ENCODE data around the gene OR5AL1. TPM values are rescaled to one million over a fixed set of nuclear protein-coding genes. Genes with fewer than 3 reads are reported as not detected.

OR5AL1 gene
- not detected for total RNA-seq
- not detected for total RNA-seq (2013)

DNA sequence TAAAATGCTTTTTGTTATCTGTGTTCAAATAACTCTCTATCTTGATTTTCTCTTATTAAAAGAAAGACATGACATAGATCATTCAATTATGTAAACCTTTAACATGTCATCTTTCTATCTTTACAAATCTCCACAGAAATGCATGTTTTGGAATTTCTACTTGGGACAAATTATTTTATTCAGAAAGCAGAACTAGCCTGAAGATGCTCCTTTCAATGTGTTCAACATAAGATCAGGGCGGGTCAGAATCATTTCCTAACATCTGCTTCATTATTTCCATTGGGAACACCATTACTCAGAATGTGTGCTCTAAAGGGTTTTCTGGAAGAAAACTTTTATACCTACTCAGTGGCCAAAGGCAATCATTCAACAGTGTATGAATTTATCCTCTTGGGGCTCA lies at the start of gene OR5AL1:
Gene OR5AL1 (plus strand): TSS at position 301 of the 400 bp plus-strand sequence.
- H3K9me3 ChIP-seq (ENCODE audit: control insufficient read depth, insufficient read depth, low read length) = peaks cover 11% of the 10 kb centered on the region
- no peaks in the 10 kb centered on the region for H3K27me3 ChIP-seq (ENCODE audit: control insufficient read depth, insufficient read depth, low read length)
- H3K4me3 Mint-ChIP-seq = no peak within 1 kb of the TSS
- no peaks in the 10 kb centered on the region for H3K36me3 ChIP-seq (ENCODE audit: control insufficient read depth, insufficient read depth, low read length)
- H3K9me3 Mint-ChIP-seq = peaks cover 7 to 17% of the 10 kb centered on the region in 2 donors
- no peaks in the 10 kb centered on the region for H3K4me1 ChIP-seq (ENCODE audit: control insufficient read depth, insufficient read depth, low read length)
- no peak for DNase-seq
- 71% methylated on average over 1 of the region's 1 CpG for whole genome bisulfite sequencing (ENCODE audit: insufficient coverage)
- H3K27ac Mint-ChIP-seq = no peak within 1 kb of the TSS
- ATAC-seq = no peak
- TF ChIP-seq, protein P1, sequence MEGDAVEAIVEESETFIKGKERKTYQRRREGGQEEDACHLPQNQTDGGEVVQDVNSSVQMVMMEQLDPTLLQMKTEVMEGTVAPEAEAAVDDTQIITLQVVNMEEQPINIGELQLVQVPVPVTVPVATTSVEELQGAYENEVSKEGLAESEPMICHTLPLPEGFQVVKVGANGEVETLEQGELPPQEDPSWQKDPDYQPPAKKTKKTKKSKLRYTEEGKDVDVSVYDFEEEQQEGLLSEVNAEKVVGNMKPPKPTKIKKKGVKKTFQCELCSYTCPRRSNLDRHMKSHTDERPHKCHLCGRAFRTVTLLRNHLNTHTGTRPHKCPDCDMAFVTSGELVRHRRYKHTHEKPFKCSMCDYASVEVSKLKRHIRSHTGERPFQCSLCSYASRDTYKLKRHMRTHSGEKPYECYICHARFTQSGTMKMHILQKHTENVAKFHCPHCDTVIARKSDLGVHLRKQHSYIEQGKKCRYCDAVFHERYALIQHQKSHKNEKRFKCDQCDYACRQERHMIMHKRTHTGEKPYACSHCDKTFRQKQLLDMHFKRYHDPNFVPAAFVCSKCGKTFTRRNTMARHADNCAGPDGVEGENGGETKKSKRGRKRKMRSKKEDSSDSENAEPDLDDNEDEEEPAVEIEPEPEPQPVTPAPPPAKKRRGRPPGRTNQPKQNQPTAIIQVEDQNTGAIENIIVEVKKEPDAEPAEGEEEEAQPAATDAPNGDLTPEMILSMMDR (IDR thresholded peaks at IDR 0.05) = no peak
- H3K4me1 Mint-ChIP-seq = no peaks in the 10 kb centered on the region
- no peaks in the 10 kb centered on the region for H3K36me3 Mint-ChIP-seq
- intact Hi-C loops (cut with micrococcal nuclease) = no loop called here
- H3K27me3 Mint-ChIP-seq (ENCODE audit: low read depth in 2 of 2) = no peaks in the 10 kb centered on the region
- no peak within 1 kb of the TSS for H3K27ac ChIP-seq (ENCODE audit: low read length)
- no peak within 1 kb of the TSS for H3K4me3 ChIP-seq (ENCODE audit: low read length)

DNA sequence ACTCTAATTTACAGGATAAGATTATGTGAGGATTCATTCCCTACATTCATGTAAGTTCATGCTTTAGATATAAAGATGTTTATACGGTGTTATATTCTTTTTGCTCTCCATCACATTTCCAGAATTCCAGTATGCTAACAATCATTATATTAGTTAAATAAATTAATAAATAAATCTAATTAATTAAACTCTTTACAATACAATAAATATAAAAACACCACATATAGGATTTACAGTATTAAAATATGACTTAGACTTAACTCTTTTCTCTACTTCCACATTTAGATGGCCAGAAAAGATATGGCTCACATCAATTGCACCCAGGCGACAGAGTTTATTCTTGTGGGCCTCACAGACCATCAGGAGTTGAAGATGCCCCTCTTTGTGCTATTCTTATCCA lies 37.2 kb upstream of the OR5AL1 start, which contains the start of gene OR8U1:
Gene OR8U1 (plus strand): TSS at position 301 of the 400 bp plus-strand sequence. CDS start 0 bp downstream, at position 301.
- Mint-ChIP-seq H3K4me3 (no peak within 1 kb of the TSS), H3K4me1 (no peaks in the 10 kb centered on the region), H3K27ac (no peak within 1 kb of the TSS), H3K27me3 (ENCODE audit: low read depth in 2 of 2) (no peaks in the 10 kb centered on the region), H3K9me3 (peaks cover 18 to 23% of the 10 kb centered on the region in 2 donors), H3K36me3 (peaks cover 6% of the 10 kb centered on the region)
- Histone ChIP-seq H3K27me3 (ENCODE audit: control insufficient read depth, insufficient read depth, low read length) (no peaks in the 10 kb centered on the region), H3K4me3 (ENCODE audit: low read length) (no peak within 1 kb of the TSS), H3K9me3 (ENCODE audit: control insufficient read depth, insufficient read depth, low read length) (no peaks in the 10 kb centered on the region), H3K36me3 (ENCODE audit: control insufficient read depth, insufficient read depth, low read length) (no peaks in the 10 kb centered on the region), H3K27ac (ENCODE audit: low read length) (no peak within 1 kb of the TSS), H3K4me1 (ENCODE audit: control insufficient read depth, insufficient read depth, low read length) (no peaks in the 10 kb centered on the region)
- WGBS (ENCODE audit: insufficient coverage) = 68% methylated on average over 1 of the region's 2 CpGs
- intact Hi-C loops (cut with micrococcal nuclease) = no loop called here
- DNase-seq (no peak), ATAC-seq (no peak)
- TF ChIP-seq, protein P1 (IDR thresholded peaks at IDR 0.05) = no peak

DNA sequence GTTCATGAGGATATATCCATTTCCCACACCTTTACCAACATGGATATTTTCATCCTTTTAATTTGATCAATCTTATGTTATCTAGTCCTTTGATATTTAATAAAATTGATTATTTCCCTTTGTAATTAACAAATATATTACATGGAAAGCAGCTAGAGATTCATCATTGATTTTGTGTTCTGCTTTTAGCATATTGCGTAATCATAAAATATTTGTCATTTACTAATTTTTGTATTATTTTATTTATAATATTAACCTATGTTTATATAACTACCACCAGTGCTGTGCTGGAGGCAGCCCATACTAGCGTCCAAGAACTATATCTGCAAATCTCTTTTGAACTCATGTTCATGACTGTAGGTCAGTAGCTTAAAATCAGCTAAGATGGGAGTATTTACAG lies 32.4 kb upstream of the OR5AL1 start:
- Mint-ChIP-seq H3K4me3 (no peak overlapping the region), H3K27me3 (ENCODE audit: low read depth in 2 of 2) (no peaks in the 10 kb centered on the region), H3K36me3 (peaks cover 8% of the 10 kb centered on the region), H3K4me1 (no peaks in the 10 kb centered on the region), H3K27ac (no peak overlapping the region), H3K9me3 (peaks cover 14 to 23% of the 10 kb centered on the region in 2 donors)
- no peaks in the 10 kb centered on the region for H3K4me1 ChIP-seq (ENCODE audit: control insufficient read depth, insufficient read depth, low read length)
- no peaks in the 10 kb centered on the region for H3K36me3 ChIP-seq (ENCODE audit: control insufficient read depth, insufficient read depth, low read length)
- DNase-seq (no peak), ATAC-seq (no peak)
- no peaks in the 10 kb centered on the region for H3K9me3 ChIP-seq (ENCODE audit: control insufficient read depth, insufficient read depth, low read length)
- no peak overlapping the region for H3K27ac ChIP-seq (ENCODE audit: low read length)
- H3K27me3 ChIP-seq (ENCODE audit: control insufficient read depth, insufficient read depth, low read length) = no peaks in the 10 kb centered on the region
- WGBS (ENCODE audit: insufficient coverage) = 71% methylated on average over 1 of the region's 2 CpGs
- H3K4me3 ChIP-seq (ENCODE audit: low read length) = no peak overlapping the region
- intact Hi-C loops (cut with micrococcal nuclease) = no loop called here
- TF ChIP-seq, protein P1 (IDR thresholded peaks at IDR 0.05) = no peak

DNA sequence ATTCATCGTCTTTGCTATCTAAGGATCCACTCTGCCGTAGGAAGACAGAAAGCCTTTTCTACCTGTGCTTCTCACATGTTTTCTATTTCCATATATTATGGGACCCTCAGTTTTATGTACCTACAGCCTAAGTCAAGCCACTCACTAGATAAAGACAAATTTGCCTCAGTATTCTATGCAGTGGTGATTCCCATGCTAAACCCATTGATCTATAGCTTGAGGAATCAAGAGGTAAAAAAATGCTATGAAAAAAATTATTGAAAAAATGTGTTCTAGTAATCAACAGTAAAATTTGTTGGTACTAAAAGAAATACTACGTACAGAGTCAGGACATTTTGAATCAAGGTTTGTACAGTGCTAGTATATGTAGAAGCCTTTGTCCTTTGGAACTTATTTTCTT lies 18.1 kb upstream of the OR5AL1 start:
- H3K27ac Mint-ChIP-seq = no peak overlapping the region
- H3K27ac ChIP-seq (ENCODE audit: low read length) = no peak overlapping the region
- no peaks in the 10 kb centered on the region for H3K36me3 ChIP-seq (ENCODE audit: control insufficient read depth, insufficient read depth, low read length)
- no peaks in the 10 kb centered on the region for H3K27me3 Mint-ChIP-seq (ENCODE audit: low read depth in 2 of 2)
- no peaks in the 10 kb centered on the region for H3K27me3 ChIP-seq (ENCODE audit: control insufficient read depth, insufficient read depth, low read length)
- 87% methylated on average over 3 of the region's 3 CpGs for WGBS (ENCODE audit: insufficient coverage)
- intact Hi-C loops (cut with micrococcal nuclease) = no loop called here
- no peak overlapping the region for H3K4me3 ChIP-seq (ENCODE audit: low read length)
- H3K36me3 Mint-ChIP-seq = no peaks in the 10 kb centered on the region
- H3K9me3 Mint-ChIP-seq = peaks cover 6 to 12% of the 10 kb centered on the region in 2 donors
- H3K4me1 Mint-ChIP-seq = no peaks in the 10 kb centered on the region
- DNase-seq (no peak), ATAC-seq (no peak)
- TF ChIP-seq, protein P1 (IDR thresholded peaks at IDR 0.05) = no peak
- no peak overlapping the region for H3K4me3 Mint-ChIP-seq
- H3K4me1 ChIP-seq (ENCODE audit: control insufficient read depth, insufficient read depth, low read length) = no peaks in the 10 kb centered on the region
- H3K9me3 ChIP-seq (ENCODE audit: control insufficient read depth, insufficient read depth, low read length) = no peaks in the 10 kb centered on the region

Data from natural killer cell (primary cell).